ENCODE measurements around the gene PARD3B.

- TF ChIP-seq CTCF (IDR thresholded peaks at IDR 0.05) (no peak), POLR2A (IDR thresholded peaks at IDR 0.05) (no peak)
These were observed 779.1 kb downstream of the PARD3B start for GRCh38 chr2:205324355-205324754.

Data from lower leg skin (tissue), 3 donors.